Stomach smooth muscle (tissue), 2 donors: ENCODE measurements around the gene FAM131B.

Source experiments
- H3K27ac ChIP-seq: one replicate; pipeline ENCODE4 v1.7.0; 2013; ENCODE audit warnings: mild to moderate bottlenecking, low read length, inconsistent platforms
- H3K27me3 ChIP-seq, 2 donors: one replicate each; pipeline ENCODE4 v1.7.0; 2013; ENCODE audit warnings: low read length in 2 of 2; ENCODE audit not compliant: insufficient read depth in 2 of 2, control insufficient read depth in 1 of 2
- H3K36me3 ChIP-seq, 2 donors: one replicate each; pipeline ENCODE4 v1.7.0; 2013; ENCODE audit warnings: low read length in 2 of 2; ENCODE audit not compliant: control insufficient read depth in 2 of 2, insufficient read depth in 2 of 2
- H3K4me1 ChIP-seq: one replicate; pipeline ENCODE4 v1.7.0; 2013; ENCODE audit warnings: low read length; ENCODE audit not compliant: control insufficient read depth, insufficient read depth
- H3K4me3 ChIP-seq, 2 donors: one replicate each; pipeline ENCODE4 v1.7.0; 2013; ENCODE audit warnings: low read length in 2 of 2
- H3K9ac ChIP-seq, 2 donors: one replicate each; pipeline ENCODE4 v1.7.0; 2013; ENCODE audit warnings: low read length in 2 of 2, mild to moderate bottlenecking in 1 of 2
- H3K9me3 ChIP-seq, 2 donors: one replicate each; pipeline ENCODE4 v1.7.0; 2013; ENCODE audit warnings: low read length in 2 of 2; ENCODE audit not compliant: control insufficient read depth in 2 of 2
- donor health status: healthy.
- donor health status: Pancreatic carcinoma.

FAM131B gene

DNA sequence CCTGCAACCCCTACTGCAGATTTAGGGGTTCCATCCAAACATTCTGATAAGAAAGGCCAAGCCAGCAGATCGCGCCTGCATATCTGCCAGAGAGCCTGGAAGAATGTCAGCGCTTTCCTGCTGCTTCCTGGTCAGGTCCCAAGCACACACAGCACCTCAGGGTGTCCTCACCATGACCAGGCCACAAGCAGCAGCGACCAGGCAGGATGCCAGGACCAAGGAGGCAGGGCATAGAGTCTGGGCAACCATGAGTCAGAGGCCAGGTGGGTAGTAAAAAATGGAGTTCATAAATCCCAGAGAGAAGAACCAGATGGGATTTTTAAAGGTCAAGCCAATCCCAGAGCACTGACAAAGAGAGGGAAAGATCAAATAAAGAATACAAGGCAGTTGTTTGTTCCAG is 5.5 kb upstream of the FAM131B start:
- Histone ChIP-seq H3K27me3 (peaks cover 11 to 13% of the 10 kb centered on the region in 2 donors), H3K36me3 (no peaks in the 10 kb centered on the region), H3K4me1 (peaks cover 2% of the 10 kb centered on the region), H3K4me3 (no peak overlapping the region), H3K9me3 (no peaks in the 10 kb centered on the region), H3K9ac (no peak overlapping the region), H3K27ac (no peak overlapping the region)

DNA sequence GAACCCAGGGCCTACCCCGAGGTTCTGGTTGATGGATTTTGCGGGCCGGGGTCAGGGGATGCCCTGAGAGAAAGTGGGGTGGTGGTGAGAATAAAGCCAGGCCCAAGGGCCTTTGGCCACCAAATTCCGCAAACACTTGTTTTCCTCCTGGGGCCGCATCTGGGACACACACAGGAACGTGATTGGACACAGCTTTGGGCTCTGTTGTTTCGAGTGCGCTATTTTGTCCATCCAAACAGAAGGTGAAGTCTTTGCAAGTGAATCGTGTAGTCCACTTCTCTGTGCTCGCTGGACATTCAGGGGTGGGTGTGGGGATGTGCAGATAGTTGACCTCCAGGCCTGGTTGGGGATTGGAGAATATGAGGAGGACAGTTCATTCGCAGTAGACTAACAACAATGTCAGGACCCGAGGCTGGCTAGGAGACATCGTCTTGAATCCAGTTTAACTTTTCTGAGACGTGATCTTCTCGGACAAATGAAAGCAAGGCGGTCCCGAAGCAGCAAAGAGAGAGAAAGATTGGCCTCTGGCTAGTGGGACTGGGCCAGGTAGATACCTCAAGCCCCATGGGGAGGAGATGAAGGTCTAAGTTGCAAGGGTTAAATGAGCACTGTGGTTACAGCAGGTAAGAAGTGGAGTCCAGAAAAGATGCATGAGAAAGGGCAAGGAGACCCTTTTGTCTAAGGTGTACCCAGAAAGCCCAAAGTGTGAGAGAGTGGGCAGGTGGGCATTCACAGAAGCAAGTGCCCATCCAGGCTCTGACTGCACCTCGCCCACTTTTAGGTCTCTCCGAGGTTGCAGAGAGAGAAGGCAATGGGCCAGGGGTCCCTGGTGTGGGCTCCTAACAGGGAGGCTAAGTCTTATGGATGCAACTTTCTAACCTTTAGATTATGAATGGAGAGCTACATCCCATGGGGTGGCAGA is 764 bp upstream of the FAM131B start:
- Histone ChIP-seq H3K9me3 (no peaks in the 10 kb centered on the region), H3K36me3 (no peaks in the 10 kb centered on the region), H3K9ac (no peak overlapping the region), H3K4me3 (peak overlapping the region in 1 of 2 donors; percentile 44), H3K27me3 (peaks cover 21 to 35% of the 10 kb centered on the region in 2 donors), H3K4me1 (peaks cover 8% of the 10 kb centered on the region), H3K27ac (no peak overlapping the region)

DNA sequence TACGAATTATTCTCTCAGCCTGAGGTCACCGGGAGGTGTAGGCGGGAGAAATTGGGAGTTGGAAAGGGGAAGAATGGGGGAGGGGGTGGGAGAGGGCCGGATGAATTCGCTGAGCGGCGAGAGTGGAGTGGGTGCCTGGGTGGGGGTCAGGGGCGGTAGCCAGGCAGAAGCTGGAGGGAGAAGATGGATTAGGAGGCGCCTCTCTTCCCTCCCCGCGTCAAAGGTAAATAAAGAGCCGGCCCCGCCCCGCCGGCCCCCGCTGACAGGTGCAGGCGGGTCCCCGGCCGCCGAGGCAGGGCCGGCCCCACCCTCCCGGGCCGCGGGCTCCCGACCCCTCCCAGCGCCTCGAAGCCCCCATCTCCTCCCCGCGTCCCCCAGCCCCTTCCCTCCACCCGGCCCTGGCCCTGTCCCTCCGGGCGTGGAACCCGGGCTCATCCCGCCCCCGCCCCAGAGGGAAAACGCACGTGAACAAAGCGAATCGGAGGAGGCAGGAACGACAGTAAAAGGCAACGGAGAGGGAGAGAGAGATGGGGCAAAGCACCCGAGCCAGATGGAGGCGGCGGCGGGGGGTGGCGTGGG is 872 bp downstream of the FAM131B start:
- no peak overlapping the region for H3K9ac ChIP-seq
- no peaks in the 10 kb centered on the region for H3K36me3 ChIP-seq
- peaks cover 8% of the 10 kb centered on the region for H3K4me1 ChIP-seq
- H3K27me3 ChIP-seq, result peaks cover 21 to 35% of the 10 kb centered on the region in 2 donors
- H3K27ac ChIP-seq, result no peak overlapping the region
- no peaks in the 10 kb centered on the region for H3K9me3 ChIP-seq
- H3K4me3 ChIP-seq, result peak overlapping the region; percentile 38 to 75

DNA sequence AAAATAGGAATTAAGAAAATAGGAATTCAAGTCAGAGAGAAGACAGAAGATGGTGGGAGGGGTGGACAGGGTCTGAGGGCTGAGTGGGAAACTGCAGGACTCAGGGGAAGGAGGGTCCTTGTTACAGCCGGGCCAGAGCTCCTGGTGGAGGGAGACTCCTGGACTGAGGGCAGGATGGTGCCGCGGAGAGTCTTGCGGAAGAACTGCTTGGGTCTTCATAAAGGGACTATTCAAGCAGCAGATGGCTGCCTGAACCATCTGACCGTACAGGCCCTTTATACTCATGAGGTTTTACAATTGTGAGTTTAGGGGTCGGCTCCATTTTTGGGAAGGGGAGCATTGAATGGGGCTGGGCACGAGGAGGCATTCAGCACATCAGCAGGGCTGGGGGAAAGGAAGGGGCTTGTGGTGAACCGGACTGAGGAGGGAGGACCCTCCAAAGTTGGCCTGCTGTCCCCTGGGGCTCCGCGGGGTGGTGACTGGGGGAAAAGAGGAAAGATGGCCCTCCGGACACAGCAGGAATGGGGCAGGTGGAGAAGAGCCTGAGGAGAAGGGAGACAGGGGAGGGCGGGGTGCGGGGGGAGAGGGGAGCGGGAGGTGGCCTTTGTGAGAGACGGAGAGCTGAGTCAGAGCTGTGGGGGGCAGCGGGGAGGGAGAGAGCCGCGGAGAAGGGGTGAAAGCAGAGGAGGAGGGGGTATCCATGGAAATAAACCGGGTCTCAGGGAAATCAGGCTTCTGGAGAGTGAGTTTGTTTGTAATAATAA is 1.5 kb downstream of the FAM131B start:
- Histone ChIP-seq H3K36me3 (no peaks in the 10 kb centered on the region), H3K9ac (no peak overlapping the region), H3K4me1 (peaks cover 8% of the 10 kb centered on the region), H3K27me3 (peaks cover 21 to 35% of the 10 kb centered on the region in 2 donors), H3K4me3 (no peak overlapping the region), H3K27ac (no peak overlapping the region), H3K9me3 (no peaks in the 10 kb centered on the region)

DNA sequence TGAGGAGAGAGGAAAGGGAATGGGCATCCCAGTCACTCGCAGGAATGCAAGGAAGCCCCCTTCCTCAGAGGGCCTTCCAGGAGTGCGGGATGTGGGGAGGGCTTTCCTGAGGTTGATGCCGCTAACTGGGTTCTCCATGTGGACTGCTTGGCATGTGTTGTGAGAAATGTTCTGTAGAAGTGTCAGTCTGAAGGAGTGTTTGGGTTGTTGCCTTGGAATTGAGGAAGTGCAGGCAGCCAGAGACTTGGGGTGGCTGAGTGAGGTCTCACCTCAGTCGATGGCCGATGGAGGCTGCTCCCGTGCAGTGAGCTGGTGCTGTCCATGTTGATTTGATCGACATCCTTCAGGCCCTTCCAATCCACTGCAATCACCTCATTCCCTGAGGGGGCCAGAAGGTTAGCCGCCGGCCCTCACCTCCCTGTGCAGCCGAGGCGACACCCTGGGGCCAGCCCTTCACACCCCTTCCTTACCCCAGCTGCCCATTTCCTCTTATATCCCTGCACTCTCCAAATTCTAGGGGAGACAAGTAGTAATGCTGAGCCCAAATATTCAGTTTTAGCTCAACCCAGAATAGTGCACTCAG is 2.7 kb downstream of the FAM131B start:
- no peak overlapping the region for H3K27ac ChIP-seq
- peaks cover 21 to 31% of the 10 kb centered on the region in 2 donors for H3K27me3 ChIP-seq
- peaks cover 8% of the 10 kb centered on the region for H3K4me1 ChIP-seq
- no peaks in the 10 kb centered on the region for H3K36me3 ChIP-seq
- no peak overlapping the region for H3K9ac ChIP-seq
- H3K4me3 ChIP-seq, result no peak overlapping the region
- no peaks in the 10 kb centered on the region for H3K9me3 ChIP-seq

DNA sequence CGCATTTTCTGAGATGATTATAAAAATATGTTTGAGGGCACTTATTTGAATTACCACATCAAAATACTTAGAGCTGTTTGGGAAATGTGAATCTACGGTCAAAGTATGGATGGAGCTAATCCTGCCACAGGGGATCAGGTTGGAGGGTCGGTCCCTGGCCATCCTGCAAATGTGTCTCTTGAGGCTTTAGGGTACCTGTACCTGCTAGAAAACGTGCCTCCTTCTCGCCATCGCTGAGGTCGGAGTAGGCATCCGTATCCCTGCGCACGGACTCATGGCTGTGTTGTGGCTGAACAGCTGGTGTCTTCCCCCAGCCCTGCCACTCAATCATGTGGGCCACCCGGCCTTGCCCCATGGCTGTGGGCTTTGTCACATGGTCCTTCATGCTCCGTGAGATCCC is 3.9 kb downstream of the FAM131B start:
- Histone ChIP-seq H3K9ac (no peak overlapping the region), H3K9me3 (no peaks in the 10 kb centered on the region), H3K27ac (no peak overlapping the region), H3K4me3 (no peak overlapping the region), H3K27me3 (peaks cover 21 to 29% of the 10 kb centered on the region in 2 donors), H3K4me1 (peaks cover 8% of the 10 kb centered on the region), H3K36me3 (no peaks in the 10 kb centered on the region)

DNA sequence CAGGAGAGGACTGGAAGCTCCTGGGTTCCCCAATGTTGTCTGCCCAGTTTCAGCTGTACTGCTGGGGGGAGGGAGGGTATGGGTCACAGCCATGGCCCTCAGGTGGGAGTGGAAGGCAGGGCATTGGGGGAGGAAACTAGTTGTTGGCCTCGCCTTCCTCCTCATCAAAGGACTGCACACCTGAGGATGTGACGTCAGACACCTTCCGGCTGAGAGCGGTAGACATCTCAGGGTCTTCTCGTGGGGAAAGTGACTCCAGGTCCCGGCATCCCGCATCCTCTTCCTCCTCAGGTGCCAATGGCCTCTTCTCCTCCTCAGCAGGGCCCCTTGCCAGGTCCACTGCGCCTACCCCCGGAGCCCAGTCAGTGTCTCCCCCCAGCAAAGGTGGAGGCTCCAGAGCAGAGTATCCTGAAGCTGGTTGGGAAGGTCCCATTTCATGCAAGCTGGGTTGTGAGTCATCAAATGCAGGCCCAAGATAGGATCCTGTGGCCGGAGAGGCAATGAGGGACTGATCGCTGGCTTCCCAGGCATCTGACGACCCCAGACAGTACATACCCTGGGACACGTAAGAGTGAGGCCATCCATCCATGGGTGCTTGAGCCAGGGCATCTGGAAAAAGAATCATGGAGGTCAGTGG is 6.0 kb downstream of the FAM131B start:
- H3K9ac ChIP-seq, result no peak overlapping the region
- no peak overlapping the region for H3K4me3 ChIP-seq
- H3K27ac ChIP-seq, result no peak overlapping the region
- no peaks in the 10 kb centered on the region for H3K36me3 ChIP-seq
- no peaks in the 10 kb centered on the region for H3K4me1 ChIP-seq
- H3K27me3 ChIP-seq, result peaks cover 11 to 14% of the 10 kb centered on the region in 2 donors
- H3K9me3 ChIP-seq, result no peaks in the 10 kb centered on the region

DNA sequence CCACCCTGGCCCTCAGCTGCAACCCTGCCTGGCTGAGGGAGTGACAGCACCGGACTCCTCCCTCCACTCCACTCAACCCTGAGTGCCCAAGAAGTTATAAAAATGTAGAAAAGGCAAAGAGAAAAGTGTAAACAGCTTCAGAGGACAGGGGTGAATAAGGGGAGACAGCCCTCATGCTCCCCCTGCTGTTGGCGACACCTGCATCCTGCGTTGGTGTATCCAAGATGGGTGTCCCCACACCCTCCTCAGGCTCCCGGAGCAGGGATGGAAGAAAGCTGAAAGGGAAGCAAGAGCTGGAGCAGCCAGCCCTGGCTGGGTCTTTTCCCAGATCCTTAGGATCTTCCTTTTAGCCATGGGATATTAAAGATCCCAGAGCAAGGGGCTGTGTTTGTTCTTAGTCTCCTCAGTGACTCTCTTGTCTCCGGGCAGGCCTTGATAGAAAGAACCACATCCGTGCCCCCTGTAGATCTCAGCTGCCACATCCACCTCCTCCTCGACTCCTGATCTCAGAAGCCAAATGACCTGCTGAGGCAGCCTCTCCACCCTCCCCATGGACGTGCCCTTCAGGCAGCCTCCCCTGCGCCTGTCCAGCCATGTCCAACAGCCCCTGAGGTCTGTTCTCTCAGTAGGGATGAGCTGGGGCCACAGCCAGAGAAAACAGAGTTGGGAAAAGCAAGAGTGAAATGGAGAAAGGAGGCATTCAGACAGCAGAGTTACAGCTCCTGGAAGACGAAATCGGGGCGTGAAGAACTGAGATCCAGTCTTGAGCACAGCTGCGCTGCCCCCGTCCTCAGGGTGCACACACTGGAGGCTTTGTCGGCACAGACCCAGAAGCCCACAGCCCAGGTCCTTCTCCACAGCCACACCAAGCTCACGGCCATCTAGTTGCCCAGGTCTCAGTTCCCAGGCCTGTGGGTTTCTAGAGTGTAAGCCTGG is 6.8 kb downstream of the FAM131B start:
- no peak overlapping the region for H3K4me3 ChIP-seq
- H3K36me3 ChIP-seq, result no peaks in the 10 kb centered on the region
- H3K27ac ChIP-seq, result no peak overlapping the region
- H3K4me1 ChIP-seq, result no peaks in the 10 kb centered on the region
- H3K9me3 ChIP-seq, result no peaks in the 10 kb centered on the region
- no peak overlapping the region for H3K9ac ChIP-seq
- peaks cover 6 to 11% of the 10 kb centered on the region in 2 donors for H3K27me3 ChIP-seq

DNA sequence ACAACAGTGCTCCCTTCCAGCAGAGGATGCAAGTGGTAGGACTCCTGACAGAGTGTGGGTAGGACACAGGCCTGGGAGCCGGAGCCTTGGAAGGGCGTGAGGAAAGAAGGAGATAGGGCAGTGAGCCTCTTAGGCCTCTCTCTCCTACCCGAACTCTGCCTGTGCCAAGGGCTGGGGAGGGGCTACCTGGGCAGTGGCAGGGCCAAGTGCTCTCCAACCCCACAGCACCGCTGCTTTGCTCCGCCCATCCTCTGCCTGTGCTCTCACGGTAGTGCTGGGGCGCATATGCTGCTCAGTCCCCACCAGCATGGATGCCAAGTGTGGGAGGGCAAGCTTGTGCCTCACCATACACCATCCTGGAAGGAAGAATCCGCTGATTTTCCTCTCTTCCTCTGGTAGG is 7.5 kb downstream of the FAM131B start:
- Histone ChIP-seq H3K27ac (no peak overlapping the region), H3K9ac (no peak overlapping the region), H3K4me1 (no peaks in the 10 kb centered on the region), H3K36me3 (no peaks in the 10 kb centered on the region), H3K4me3 (no peak overlapping the region), H3K9me3 (no peaks in the 10 kb centered on the region), H3K27me3 (peaks cover 6 to 8% of the 10 kb centered on the region in 2 donors)
